Erythroblast (primary cell): ENCODE measurements around the gene NHS.
"Not testable (repeated sequence)": the region's sequence is repeated elsewhere in the genome, so short reads cannot be mapped to it uniquely, and the experiment has no call there.

Experiments used
- DNase-seq, 2 experiments: peaks; one replicate each; lab custom pipeline; 2025; lab: John Stamatoyannopoulos, UW
- GATA1 ChIP-seq: IDR thresholded peaks from 2 replicates; pipeline ENCODE4 v1.6.1; 2011; ENCODE audit warnings: low read depth, mild to moderate bottlenecking, control low read depth, low read length, moderate library complexity
- POLR2A ChIP-seq: IDR thresholded peaks from 2 replicates; pipeline ENCODE4 v1.6.1; 2011; ENCODE audit warnings: mild to moderate bottlenecking, low read length

The NHS gene

GRCh38 chrX:17443556-17443955, 68.6 kb downstream of the NHS start:
- TF ChIP-seq GATA1 (no peak), POLR2A (no peak)
- DNase-seq: no peak

- not testable (repeated sequence) for DNase-seq
Measured at GRCh38 chrX:17446269-17446668, 71.3 kb downstream of the NHS start.

- no peak for DNase-seq
- TF ChIP-seq GATA1 (no peak), POLR2A (no peak)
Measured at GRCh38 chrX:17448188-17448587, 73.2 kb downstream of the NHS start.

GRCh38 chrX:17449866-17450265, 74.9 kb downstream of the NHS start:
- no peak for DNase-seq

GRCh38 chrX:17453788-17454187, 78.8 kb downstream of the NHS start:
- DNase-seq: no peak
- no peak for TF ChIP-seq GATA1
- no peak for TF ChIP-seq POLR2A

More at GRCh38 chrX:17449866-17450265, 74.9 kb downstream of the NHS start:
- TF ChIP-seq POLR2A: no peak
- no peak for TF ChIP-seq GATA1

- no peak for DNase-seq
- no peak for TF ChIP-seq POLR2A
- TF ChIP-seq GATA1: no peak
Measured at GRCh38 chrX:17456526-17456925, 81.5 kb downstream of the NHS start.

GRCh38 chrX:17459008-17459611, 84.1 kb downstream of the NHS start:
- TF ChIP-seq GATA1 (no peak), POLR2A (no peak)
- no peak for DNase-seq

- TF ChIP-seq POLR2A: no peak
- no peak for TF ChIP-seq GATA1
- no peak for DNase-seq
Measured at GRCh38 chrX:17459661-17460060, 84.7 kb downstream of the NHS start.

GRCh38 chrX:17462881-17463280, 87.9 kb downstream of the NHS start:
- TF ChIP-seq GATA1 (no peak), POLR2A (no peak)
- no peak for DNase-seq

- no peak for DNase-seq
- TF ChIP-seq POLR2A: no peak
- TF ChIP-seq GATA1: no peak
Measured at GRCh38 chrX:17464194-17464593, 89.2 kb downstream of the NHS start.

GRCh38 chrX:17465201-17465600, 90.2 kb downstream of the NHS start:
- TF ChIP-seq POLR2A (no peak), GATA1 (no peak)
- DNase-seq: no peak

GRCh38 chrX:17465802-17466201, 90.8 kb downstream of the NHS start:
- DNase-seq: no peak
- TF ChIP-seq GATA1 (no peak), POLR2A (no peak)

- TF ChIP-seq GATA1 (no peak), POLR2A (no peak)
- DNase-seq: no peak
Measured at GRCh38 chrX:17470136-17470535, 95.1 kb downstream of the NHS start.

GRCh38 chrX:17471121-17471520, 96.1 kb downstream of the NHS start:
- TF ChIP-seq GATA1 (no peak), POLR2A (no peak)
- no peak for DNase-seq

GRCh38 chrX:17471861-17472260, 96.9 kb downstream of the NHS start:
- DNase-seq: no peak
- TF ChIP-seq GATA1: no peak
- no peak for TF ChIP-seq POLR2A
